Trophoblast cell (in vitro differentiated cells and primary cell): ENCODE measurements around the gene KIF26A.

ENCODE experiments used
- DNase-seq, 2 donors: peaks; one replicate each; pipeline ENCODE4 v3.0.0-alpha.2; 2016
- H2AFZ ChIP-seq: 2 replicates; pipeline ENCODE4 v1.6.1; 2013; ENCODE audit warnings: low read length, moderate library complexity, mild to moderate bottlenecking; ENCODE audit not compliant: insufficient read depth, poor library complexity
- H2AK5ac ChIP-seq: 2 replicates; pipeline ENCODE4 v1.6.1; 2013; ENCODE audit warnings: mild to moderate bottlenecking, low read length
- H2BK120ac ChIP-seq: 2 replicates; pipeline ENCODE4 v1.6.1; 2013; ENCODE audit warnings: low read length, mild to moderate bottlenecking, moderate library complexity; ENCODE audit not compliant: insufficient read depth, poor library complexity
- H2BK12ac ChIP-seq: 2 replicates; pipeline ENCODE4 v1.6.1; 2013; ENCODE audit warnings: mild to moderate bottlenecking, low read length, moderate library complexity
- H2BK5ac ChIP-seq: 2 replicates; pipeline ENCODE4 v1.6.1; 2013; ENCODE audit warnings: low read length, low read depth, moderate library complexity, mild to moderate bottlenecking; ENCODE audit not compliant: poor library complexity
- H3K14ac ChIP-seq: 2 replicates; pipeline ENCODE4 v1.6.1; 2013; ENCODE audit warnings: mild to moderate bottlenecking, low read length
- H3K18ac ChIP-seq: 2 replicates; pipeline ENCODE4 v1.6.1; 2013; ENCODE audit warnings: mild to moderate bottlenecking, low read length
- H3K23ac ChIP-seq: 2 replicates; pipeline ENCODE4 v1.6.1; 2013; ENCODE audit warnings: low read length
- H3K27ac ChIP-seq: 2 replicates; pipeline ENCODE4 v1.5.1; 2013; ENCODE audit warnings: low read depth, mild to moderate bottlenecking, inconsistent platforms, low read length, moderate library complexity
- H3K27me3 ChIP-seq: 2 replicates; pipeline ENCODE4 v1.6.1; 2013; ENCODE audit warnings: inconsistent platforms, mild to moderate bottlenecking, low read length, moderate library complexity; ENCODE audit not compliant: insufficient read depth
- H3K36me3 ChIP-seq, 2 experiments: 1 replicate in 1 of 2; 2 replicates in 1 of 2; pipeline ENCODE4 v1.6.1; 2013; ENCODE audit warnings: low read length in 2 of 2, mild to moderate bottlenecking in 2 of 2, moderate library complexity in 1 of 2; ENCODE audit not compliant: insufficient read depth in 2 of 2, control insufficient read depth in 1 of 2
- H3K4ac ChIP-seq: 2 replicates; pipeline ENCODE4 v1.6.1; 2013; ENCODE audit warnings: low read depth, mild to moderate bottlenecking, low read length, moderate library complexity
- H3K4me1 ChIP-seq, 2 experiments: 1 replicate in 1 of 2; 2 replicates in 1 of 2; pipeline ENCODE4 v1.6.1; 2013; ENCODE audit warnings: low read length in 2 of 2, mild to moderate bottlenecking in 2 of 2, moderate library complexity in 1 of 2; ENCODE audit not compliant: insufficient read depth in 2 of 2, control insufficient read depth in 1 of 2
- H3K4me2 ChIP-seq: 2 replicates; pipeline ENCODE4 v1.6.1; 2013; ENCODE audit warnings: inconsistent platforms, mild to moderate bottlenecking, low read length, moderate library complexity
- H3K4me3 ChIP-seq: 2 replicates; pipeline ENCODE4 v1.5.1; 2013; ENCODE audit warnings: mild to moderate bottlenecking, low read depth, low read length, inconsistent platforms
- H3K79me1 ChIP-seq: one replicate; pipeline ENCODE4 v1.6.1; 2013; ENCODE audit warnings: low read length
- H3K79me2 ChIP-seq: 2 replicates; pipeline ENCODE4 v1.6.1; 2013; ENCODE audit warnings: low read length, mild to moderate bottlenecking; ENCODE audit not compliant: control insufficient read depth, insufficient read depth, poor library complexity
- H3K9ac ChIP-seq: 2 replicates; pipeline ENCODE4 v1.6.1; 2013; ENCODE audit warnings: mild to moderate bottlenecking, low read length
- H3K9me3 ChIP-seq: 2 replicates; pipeline ENCODE4 v1.6.1; 2013; ENCODE audit warnings: low read depth, mild to moderate bottlenecking, control low read depth, inconsistent platforms, low read length; ENCODE audit not compliant: insufficient read depth
- H4K12ac ChIP-seq: 2 replicates; pipeline ENCODE4 v1.6.1; 2013; ENCODE audit warnings: low read depth, mild to moderate bottlenecking, low read length, moderate library complexity
- H4K8ac ChIP-seq: 2 replicates; pipeline ENCODE4 v1.6.1; 2013; ENCODE audit warnings: low read depth, mild to moderate bottlenecking, low read length, moderate library complexity
- H4K91ac ChIP-seq: one replicate; pipeline ENCODE4 v1.6.1; 2013; ENCODE audit warnings: low read depth, mild to moderate bottlenecking, low read length, moderate library complexity
- WGBS: extraction: QIAGEN DNeasy Blood & Tissue Kit; methylation state at CpG from one replicate; pipeline ENCODE4 v1.1.7; 2013; ENCODE audit warnings: missing lambda C conversion rate; ENCODE audit not compliant: insufficient read length, insufficient coverage; ENCODE audit errors: extremely low coverage; 5-methylcytosine and 5-hydroxymethylcytosine counted together

The KIF26A gene

DNA sequence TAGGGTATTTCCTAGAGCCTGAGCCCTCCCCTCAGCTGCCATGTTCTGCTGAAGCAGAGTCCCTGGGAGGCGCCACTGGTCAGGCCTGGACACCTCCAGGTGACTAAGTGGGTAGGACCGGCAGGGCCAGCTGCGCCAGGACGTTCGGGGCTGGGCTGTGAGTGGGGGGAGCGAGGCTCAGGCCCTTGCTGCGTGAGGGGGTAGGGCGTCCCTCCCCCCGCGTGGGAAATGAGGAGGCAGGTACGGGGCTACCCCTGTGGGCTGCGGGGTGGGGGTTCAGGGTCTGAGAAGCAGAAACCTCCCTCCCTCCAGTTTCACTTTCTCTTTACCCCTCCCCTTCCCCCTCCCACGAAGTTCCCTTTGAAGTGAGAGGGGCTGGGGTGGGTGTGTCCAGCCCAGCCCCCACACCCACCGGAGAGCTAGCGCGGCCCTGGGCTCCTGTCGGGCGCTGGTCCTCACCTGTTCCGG lies 22.1 kb upstream of the KIF26A start:
- Histone ChIP-seq H3K23ac (no peak overlapping the region), H2BK5ac (peak overlapping the region; percentile 59), H4K12ac (peak overlapping the region; percentile 72), H3K27ac (peak overlapping the region; percentile 62), H2BK120ac (peak overlapping the region; percentile 54), H3K79me2 (peaks cover 9% of the 10 kb centered on the region), H3K27me3 (peaks cover 4% of the 10 kb centered on the region), H4K8ac (peak overlapping the region; percentile 87), H3K4me2 (peak overlapping the region; percentile 74), H3K18ac (peak overlapping the region; percentile 71), H3K79me1 (peaks cover 17% of the 10 kb centered on the region), H3K9me3 (peaks cover 4% of the 10 kb centered on the region), H3K36me3 (no peaks in the 10 kb centered on the region), H2AK5ac (peak overlapping the region; percentile 60), H3K9ac (no peak overlapping the region), H3K4ac (peak overlapping the region; percentile 46), H3K4me3 (peak overlapping the region; percentile 55), H2AFZ (peak overlapping the region; percentile 75), H3K14ac (peak overlapping the region; percentile 88), H2BK12ac (peak overlapping the region; percentile 37), H3K4me1 (peaks cover 27 to 30% of the 10 kb centered on the region in 2 experiments), H4K91ac (peak overlapping the region; percentile 89)
- WGBS: no CpG with 5 or more reads among the region's 19 CpGs
- DNase-seq: peak; percentile 23 to 41

- Histone ChIP-seq H3K4me1 (peaks cover 27 to 30% of the 10 kb centered on the region in 2 experiments), H3K18ac (peak overlapping the region; percentile 92), H3K4me3 (peak overlapping the region; percentile 55), H2AFZ (peak overlapping the region; percentile 75), H3K79me1 (peaks cover 17% of the 10 kb centered on the region), H3K9me3 (peaks cover 4% of the 10 kb centered on the region), H2BK12ac (peak overlapping the region; percentile 86), H3K4ac (peak overlapping the region; percentile 55), H3K27ac (peak overlapping the region; percentile 62), H3K9ac (no peak overlapping the region), H4K12ac (peak overlapping the region; percentile 72), H2AK5ac (peak overlapping the region; percentile 56), H2BK120ac (peak overlapping the region; percentile 92), H2BK5ac (peak overlapping the region; percentile 74), H4K8ac (peak overlapping the region; percentile 89), H4K91ac (peak overlapping the region; percentile 91), H3K14ac (peak overlapping the region; percentile 88), H3K27me3 (peaks cover 4% of the 10 kb centered on the region), H3K36me3 (no peaks in the 10 kb centered on the region), H3K79me2 (peaks cover 9% of the 10 kb centered on the region), H3K23ac (no peak overlapping the region), H3K4me2 (peak overlapping the region; percentile 74)
- WGBS: no CpG with 5 or more reads among the region's 83 CpGs
- peak; percentile 55 to 84 for DNase-seq
Measured at GRCh38 chr14:104116756-104117340, 21.5 kb upstream of the KIF26A start.

GRCh38 chr14:104117341-104118005 lies 20.9 kb upstream of the KIF26A start:
- H4K8ac ChIP-seq: peak overlapping the region; percentile 89
- no peaks in the 10 kb centered on the region for H3K36me3 ChIP-seq
- peak overlapping the region; percentile 55 for H3K4ac ChIP-seq
- peak overlapping the region; percentile 73 for H2AFZ ChIP-seq
- H3K14ac ChIP-seq: peak overlapping the region; percentile 78
- H3K23ac ChIP-seq: no peak overlapping the region
- peak overlapping the region; percentile 86 for H2BK12ac ChIP-seq
- H3K79me1 ChIP-seq: peaks cover 17% of the 10 kb centered on the region
- peaks cover 27 to 30% of the 10 kb centered on the region in 2 experiments for H3K4me1 ChIP-seq
- H3K79me2 ChIP-seq: peaks cover 9% of the 10 kb centered on the region
- peak overlapping the region; percentile 37 for H3K4me3 ChIP-seq
- H2BK120ac ChIP-seq: peak overlapping the region; percentile 92
- peaks cover 4% of the 10 kb centered on the region for H3K9me3 ChIP-seq
- no peak overlapping the region for H3K9ac ChIP-seq
- H3K27ac ChIP-seq: peak overlapping the region; percentile 23
- no peak for DNase-seq
- peak overlapping the region; percentile 45 for H4K12ac ChIP-seq
- peak overlapping the region; percentile 92 for H3K18ac ChIP-seq
- peak overlapping the region; percentile 74 for H2BK5ac ChIP-seq
- peak overlapping the region; percentile 74 for H3K4me2 ChIP-seq
- H2AK5ac ChIP-seq: peak overlapping the region; percentile 39
- H4K91ac ChIP-seq: peak overlapping the region; percentile 91
- H3K27me3 ChIP-seq: peaks cover 4% of the 10 kb centered on the region
- WGBS: no CpG with 5 or more reads among the region's 71 CpGs

GRCh38 chr14:104118006-104118844 lies 20.2 kb upstream of the KIF26A start:
- Histone ChIP-seq H3K27me3 (peaks cover 4% of the 10 kb centered on the region), H3K4me3 (no peak overlapping the region), H2BK5ac (no peak overlapping the region), H3K9me3 (peaks cover 4% of the 10 kb centered on the region), H2BK120ac (peak overlapping the region; percentile 3), H3K14ac (no peak overlapping the region), H3K79me1 (peaks cover 17% of the 10 kb centered on the region), H2BK12ac (peak overlapping the region; percentile 10), H2AK5ac (peak overlapping the region; percentile 45), H3K4ac (no peak overlapping the region), H4K91ac (peak overlapping the region; percentile 91), H3K4me1 (peaks cover 27 to 30% of the 10 kb centered on the region in 2 experiments), H3K23ac (no peak overlapping the region), H3K79me2 (peaks cover 9% of the 10 kb centered on the region), H3K27ac (no peak overlapping the region), H4K12ac (no peak overlapping the region), H3K36me3 (no peaks in the 10 kb centered on the region), H4K8ac (no peak overlapping the region), H3K9ac (no peak overlapping the region), H3K4me2 (no peak overlapping the region), H2AFZ (no peak overlapping the region), H3K18ac (no peak overlapping the region)
- WGBS: no CpG with 5 or more reads among the region's 30 CpGs
- DNase-seq: no peak
